Erythroblast (primary cell): ENCODE results near the gene GOT1.

ENCODE experiments used
- DNase-seq, 2 experiments: peaks; one replicate each; lab custom pipeline; 2025; lab: John Stamatoyannopoulos, UW
- GATA1 ChIP-seq: IDR thresholded peaks from 2 replicates; pipeline ENCODE4 v1.6.1; 2011; ENCODE audit warnings: low read depth, mild to moderate bottlenecking, control low read depth, low read length, moderate library complexity
- POLR2A ChIP-seq: IDR thresholded peaks from 2 replicates; pipeline ENCODE4 v1.6.1; 2011; ENCODE audit warnings: mild to moderate bottlenecking, low read length

The GOT1 gene

DNA sequence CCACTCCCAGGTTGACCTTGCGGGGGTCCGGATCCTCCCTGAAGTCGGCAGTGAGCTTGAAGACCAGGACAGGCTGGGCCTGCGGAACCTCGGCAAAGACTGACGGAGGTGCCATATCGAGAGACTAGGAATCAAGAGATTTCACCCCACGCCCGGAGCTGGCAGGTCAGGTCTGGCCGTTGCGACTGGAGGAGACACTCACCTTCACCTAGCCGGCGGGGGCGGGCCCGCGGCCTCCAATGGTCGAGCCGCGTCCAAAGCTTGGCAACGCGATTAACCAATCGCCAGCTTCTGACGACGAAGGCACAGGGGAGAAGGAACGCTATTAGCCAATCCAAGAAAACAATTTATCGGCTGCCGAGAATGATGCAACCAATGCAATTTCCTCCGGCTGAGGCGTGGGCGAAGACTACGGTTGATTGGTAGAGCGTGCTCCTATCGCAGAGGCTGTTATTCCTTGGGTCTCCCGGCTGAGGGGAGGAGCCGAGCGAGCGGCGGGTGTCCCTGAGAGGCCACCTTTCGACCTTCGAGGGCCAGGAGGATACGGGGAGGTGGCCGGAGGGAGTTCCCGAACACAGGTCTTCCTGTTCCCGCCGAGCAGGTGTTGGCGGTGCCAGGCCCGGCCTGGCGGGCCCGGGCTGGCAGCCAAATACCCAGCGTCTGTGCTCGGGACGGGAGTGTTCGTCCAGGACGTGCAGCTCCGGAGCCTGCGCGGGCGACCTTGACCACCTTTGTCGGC, at the start of gene GOT1:
GOT1 (minus strand) TSS at position 174 of the 739 bp plus-strand sequence; CDS start at position 115, 59 bp downstream.
- TF ChIP-seq GATA1 (no peak), POLR2A (peak; percentile 96)

DNA sequence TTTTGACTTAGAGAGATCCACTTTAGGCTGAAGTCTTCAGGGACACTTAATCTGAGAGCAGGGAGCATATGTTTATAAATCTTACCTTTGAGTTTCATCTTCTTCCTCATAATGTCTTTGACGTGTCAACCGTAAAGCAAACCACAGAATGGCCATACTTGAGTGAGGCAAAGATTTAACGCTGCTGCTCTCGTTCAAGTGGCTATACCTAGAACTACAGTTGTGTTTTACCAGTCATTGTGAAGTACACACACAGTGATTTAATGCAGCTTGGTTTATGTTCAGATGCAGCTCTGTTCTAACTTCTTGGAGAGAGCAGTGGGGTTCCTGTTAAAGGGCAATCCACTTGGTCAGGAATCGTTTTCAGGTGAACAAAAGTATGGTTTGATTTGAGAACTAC, 39.9 kb upstream of the GOT1 start:
- TF ChIP-seq POLR2A (no peak), GATA1 (no peak)
- DNase-seq: no peak

More for the DNA sequence above, at the start of gene GOT1:
- DNase-seq: peak; percentile 99

DNA sequence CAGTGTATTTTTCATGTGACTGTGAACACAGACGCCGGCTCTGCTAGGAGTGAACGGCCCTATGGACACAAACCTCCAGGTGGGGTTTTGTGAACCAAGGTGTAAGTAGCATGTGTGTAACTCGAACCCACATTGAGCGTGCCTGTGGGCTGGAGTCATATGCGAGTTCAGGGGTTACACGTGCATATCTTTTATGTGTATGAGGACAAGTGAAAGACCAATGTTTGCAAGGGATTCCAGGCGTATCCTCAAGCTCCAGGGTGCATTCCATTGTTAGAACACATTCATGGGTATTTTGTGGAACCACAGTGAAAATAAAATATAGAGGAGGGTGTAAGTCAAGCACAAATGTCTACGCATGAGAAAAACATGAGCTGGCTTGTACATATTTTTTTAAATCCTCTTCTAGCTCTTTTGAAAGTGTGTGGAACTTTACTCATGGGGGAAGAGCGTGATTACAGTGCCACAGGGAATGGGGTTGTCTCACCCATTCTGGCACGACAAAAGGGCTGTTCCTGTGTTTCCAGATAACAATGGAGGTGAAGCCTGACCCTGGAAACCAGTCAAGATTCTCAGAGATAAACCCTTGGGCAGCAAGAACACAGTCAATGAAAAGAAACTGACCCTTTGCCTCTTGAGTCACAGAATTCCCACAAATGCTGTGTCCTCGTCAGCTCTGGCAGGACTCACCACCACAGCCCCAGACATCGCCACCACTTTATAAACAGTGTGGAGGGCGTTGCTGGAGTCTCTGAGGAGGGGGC, 37.0 kb upstream of the GOT1 start:
- DNase-seq: no peak
- TF ChIP-seq POLR2A (no peak), GATA1 (no peak)

DNA sequence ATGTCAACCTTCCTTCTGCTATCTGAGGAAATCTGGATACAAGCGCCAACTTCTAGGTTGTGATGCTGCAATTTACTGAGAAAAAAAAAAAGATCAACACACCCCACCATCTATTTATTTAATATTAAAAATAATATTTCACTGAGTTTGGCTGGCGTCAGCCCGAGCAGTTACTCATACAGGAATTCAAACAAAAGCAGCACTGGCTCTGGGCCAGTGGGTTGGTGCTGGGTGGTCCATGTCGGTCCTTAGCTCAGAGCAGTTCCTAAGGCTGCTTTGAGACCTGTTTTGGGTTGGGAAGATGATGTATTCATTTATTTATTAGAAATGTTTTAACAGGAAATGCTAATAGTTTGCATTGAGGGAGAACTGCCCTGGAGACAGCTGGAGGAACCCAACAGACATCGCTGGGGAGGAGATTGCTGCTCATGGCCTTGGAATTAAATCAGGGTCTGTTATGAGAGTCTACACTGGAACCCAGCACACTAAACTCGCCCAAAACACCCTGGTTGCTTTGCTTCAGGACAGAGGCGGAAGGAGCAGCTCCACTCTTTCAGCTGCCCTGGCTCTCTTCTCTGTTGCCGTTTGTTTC, 36.3 kb upstream of the GOT1 start:
- TF ChIP-seq POLR2A: no peak
- TF ChIP-seq GATA1: no peak
- no peak for DNase-seq

DNA sequence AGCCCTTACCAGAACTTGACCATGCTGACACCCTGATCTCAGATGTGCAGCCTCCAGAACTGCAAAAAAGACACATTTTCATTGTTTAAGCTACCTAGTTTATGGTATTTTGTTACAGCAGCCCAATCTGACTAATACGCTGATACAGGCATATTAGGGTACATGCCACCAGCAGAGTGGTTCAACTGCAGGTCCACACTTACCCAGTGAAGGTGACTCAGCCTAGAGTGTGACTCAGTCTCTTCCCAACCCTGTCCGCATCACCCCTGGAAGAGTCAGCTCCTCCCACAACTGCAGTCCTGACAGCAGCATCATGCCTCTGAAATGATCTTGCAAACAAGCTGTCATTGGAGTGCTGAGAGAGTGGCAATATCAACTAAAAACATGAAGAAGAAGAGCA, 30.8 kb upstream of the GOT1 start:
- TF ChIP-seq GATA1 (no peak), POLR2A (no peak)
- DNase-seq: peak in 1 of 2 experiments; percentile 29

DNA sequence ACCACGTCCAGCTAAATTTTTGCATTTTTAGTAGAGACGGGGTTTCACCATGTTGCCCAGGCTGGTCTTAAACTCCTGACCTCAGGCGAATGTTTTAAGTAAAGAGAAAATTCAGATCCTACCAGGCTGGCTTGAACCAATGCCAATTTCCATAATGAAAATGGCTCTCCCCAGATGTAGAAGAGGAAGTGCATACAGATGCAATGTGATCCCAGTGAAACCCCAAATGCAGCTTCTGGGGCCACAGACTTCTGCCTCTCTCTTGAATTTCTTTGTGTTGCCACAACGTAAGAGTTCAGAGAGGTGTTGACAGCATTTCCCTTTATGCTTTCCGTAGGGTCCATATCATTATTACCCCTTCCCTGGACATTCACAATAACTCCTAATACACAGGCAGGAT, 29.6 kb upstream of the GOT1 start:
- no peak for DNase-seq
- no peak for TF ChIP-seq POLR2A
- TF ChIP-seq GATA1: no peak

DNA sequence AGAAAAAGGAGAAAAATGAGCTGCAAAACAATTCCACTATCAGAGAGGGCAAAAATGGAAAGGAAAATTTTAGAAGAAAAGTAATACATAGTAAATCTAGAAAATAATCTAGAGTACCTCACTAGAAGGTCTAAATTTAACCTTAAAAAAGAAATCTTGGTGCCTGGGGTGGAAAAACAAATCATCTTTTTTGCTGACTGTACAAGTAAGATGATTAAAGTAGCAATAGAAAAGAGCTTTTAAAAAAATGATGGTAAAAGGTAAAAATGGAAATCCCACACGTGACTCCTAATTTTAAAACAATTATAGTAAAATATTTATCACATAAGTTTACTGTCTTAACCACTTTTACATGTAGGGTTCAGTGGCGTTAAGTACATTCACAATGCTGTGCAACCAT, 28.8 kb upstream of the GOT1 start:
- DNase-seq: no peak
- TF ChIP-seq POLR2A (no peak), GATA1 (no peak)

DNA sequence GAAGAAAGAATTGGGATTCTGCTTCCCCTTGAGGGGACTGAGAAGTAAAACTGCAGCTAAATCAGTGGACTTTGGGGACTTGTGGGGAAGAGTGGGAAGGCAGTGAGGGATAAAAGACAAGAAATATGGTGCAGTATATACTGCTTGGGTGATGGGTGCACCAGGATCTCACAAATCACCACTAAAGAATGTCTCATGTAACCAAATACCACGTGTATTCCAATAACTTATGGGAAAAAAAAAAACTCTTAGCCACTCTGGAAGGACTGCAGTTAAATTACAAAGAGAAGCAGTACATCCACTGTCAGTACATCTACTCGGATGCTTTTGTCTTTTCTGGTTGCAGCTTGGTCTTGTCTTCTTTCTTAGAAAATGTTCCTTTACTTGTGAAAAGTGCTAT, 27.4 kb upstream of the GOT1 start:
- DNase-seq: no peak

DNA sequence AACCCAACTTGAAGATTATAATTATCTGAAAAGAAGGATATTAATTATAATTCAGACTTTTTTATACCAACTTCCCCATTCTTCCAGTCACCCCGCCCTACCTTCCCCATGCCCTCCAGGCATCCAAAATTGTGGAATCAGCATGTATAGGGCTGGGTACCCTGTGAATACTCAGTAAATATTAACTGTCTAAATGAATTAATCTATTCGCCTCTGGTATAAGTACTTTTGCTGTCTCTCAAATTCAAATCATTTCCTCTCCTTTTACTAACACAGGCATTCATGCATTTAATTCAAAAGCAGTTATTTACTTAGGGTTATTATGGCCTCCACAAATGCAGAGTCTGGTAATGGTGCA, 26.5 kb upstream of the GOT1 start:
- DNase-seq: no peak
- TF ChIP-seq POLR2A (no peak), GATA1 (no peak)

More for the DNA sequence above, 27.4 kb upstream of the GOT1 start:
- no peak for TF ChIP-seq POLR2A
- no peak for TF ChIP-seq GATA1

DNA sequence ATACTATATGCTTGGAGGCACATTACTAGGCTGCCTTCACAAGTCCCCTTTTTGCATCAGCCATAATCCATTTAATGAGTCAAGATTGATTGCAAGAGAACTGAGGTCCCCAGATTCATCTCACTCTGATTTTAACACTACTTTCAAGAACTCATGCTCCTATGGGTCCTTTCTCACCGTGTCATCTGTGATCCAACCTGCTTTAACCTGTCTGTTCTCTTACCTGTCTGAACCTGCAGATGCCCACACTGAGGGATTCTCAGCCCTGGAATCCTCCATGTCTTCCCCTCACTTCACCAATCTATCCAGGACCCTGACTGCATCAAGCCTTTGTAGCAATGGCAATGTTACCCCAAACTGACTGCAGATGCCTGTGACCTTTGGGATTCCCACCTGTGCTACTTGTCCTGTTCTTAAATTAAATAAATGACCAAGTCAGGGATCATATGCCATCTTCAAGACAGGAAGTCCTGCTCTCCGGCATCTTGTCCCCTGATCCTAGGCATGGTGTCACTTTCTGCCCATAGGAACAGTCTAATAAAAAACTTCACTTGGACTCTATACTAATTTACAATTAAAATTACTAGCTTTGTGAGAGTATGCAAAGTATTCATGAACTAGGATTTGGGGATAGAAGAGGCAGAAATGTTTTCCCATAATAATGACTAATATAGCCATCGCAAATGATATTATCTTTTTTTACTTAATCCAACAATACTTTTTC, 25.9 kb upstream of the GOT1 start:
- DNase-seq: no peak
- no peak for TF ChIP-seq GATA1
- TF ChIP-seq POLR2A: no peak

DNA sequence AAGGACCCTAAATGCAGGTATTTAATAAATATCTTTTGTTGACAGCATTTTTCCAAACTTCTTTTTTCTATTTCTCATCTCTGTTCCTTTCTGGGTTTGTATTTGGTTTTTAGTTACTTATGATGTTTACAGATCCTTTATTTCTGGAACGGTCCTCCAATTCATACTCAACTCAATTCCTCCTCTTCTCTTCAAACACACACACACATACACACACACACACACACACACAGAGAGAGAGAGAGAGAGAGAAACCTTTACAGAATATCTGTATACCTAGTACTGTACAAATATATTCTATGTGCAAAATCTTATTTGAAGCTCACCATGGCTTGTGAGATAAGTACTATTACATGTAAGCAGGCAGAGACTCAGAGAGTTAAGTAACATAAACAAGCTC, 21.6 kb upstream of the GOT1 start:
- TF ChIP-seq GATA1 (no peak), POLR2A (no peak)
- DNase-seq: no peak

DNA sequence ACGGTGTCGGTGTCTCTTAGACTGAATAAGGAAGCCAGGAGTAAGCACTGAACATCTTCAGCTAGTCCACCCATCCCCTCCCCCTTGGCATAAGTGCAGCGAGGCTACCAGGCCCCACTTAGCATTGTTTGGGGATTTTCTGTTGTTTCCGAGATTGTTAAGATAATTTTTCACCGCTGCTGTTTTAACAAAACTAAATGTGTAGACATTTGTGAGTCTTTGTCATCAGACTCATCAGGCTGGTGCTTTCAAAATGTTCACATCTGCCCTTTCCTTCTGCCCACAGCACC, 21.0 kb upstream of the GOT1 start:
- no peak for TF ChIP-seq POLR2A
- no peak for TF ChIP-seq GATA1
- no peak for DNase-seq

DNA sequence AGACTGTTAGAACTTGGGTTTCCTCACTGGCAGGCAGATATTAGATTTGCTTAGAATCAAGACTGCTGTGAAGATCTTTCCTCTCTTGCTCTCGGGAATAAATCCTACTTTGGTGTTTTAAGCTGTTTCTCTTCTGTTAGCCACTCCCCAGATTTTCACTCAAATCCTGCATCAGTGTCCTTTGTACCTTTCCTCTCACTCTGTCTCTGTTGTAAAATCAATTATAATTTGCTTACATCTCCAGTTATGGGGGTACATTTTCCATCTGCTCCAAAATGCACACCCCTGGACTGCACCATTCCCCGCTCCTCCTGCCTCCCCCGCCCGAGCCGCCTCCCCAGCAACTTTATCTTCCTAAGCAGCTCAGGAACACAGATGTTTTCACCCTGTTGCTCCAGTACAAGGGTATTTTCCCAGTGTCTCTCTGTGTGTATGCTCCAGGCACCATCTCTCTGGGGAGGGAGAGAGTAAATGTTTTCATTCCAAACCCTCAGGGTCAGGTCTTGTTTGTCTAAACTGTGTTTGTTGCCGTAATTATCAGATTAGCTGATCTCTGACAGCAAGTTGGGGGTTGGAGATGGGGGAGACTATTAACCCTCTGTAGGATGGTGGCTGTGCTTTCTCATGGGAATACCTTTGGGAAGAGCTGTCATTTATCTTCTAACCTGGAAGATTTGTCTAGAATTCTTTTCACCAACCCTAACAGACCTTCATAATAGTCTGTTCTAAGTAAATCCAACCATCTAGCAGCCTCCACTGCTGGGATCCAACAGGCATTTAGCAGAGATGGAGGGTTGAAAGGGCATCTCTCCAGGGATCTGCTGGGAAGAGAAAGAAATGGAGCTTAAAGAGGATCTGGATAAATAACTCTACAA, 20.4 kb upstream of the GOT1 start:
- TF ChIP-seq GATA1 (no peak), POLR2A (no peak)

More for the DNA sequence above, 20.4 kb upstream of the GOT1 start:
- no peak for DNase-seq
